Measurements from ENCODE around the gene OR4P4.

The OR4P4 gene

GRCh38 chr11:55634813-55635212 lies at the start of gene OR4P4:
Gene OR4P4 (plus strand): TSS chr11:55635113.
- DNase-seq (ENCODE audit: low spot score), result no peak

GRCh38 chr11:55607545-55607944 lies 27.4 kb upstream of the OR4P4 start, which contains the start of gene OR4C11:
Gene OR4C11 (minus strand): TSS chr11:55607645. CDS start chr11:55604373, 3,272 bp downstream.
- no peak for DNase-seq (ENCODE audit: low spot score)

DNA sequence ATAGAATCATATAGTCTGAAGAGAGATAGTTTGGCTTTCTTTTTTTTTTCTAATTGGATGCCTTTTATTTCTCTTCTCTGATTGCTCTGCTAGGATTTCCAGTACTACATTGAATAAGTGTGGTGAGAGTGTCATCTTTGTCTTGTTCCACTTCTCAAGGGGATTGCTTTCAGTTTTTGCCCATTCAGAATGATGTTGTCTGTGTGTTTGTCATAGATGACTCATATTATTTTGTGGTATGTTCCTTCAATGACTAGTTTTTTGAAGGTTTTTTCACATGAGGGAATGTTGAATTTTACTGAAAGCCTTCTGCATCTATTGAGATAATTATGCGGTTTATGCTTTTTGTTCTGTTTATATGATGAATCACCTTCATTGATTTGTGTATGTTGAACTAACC lies 10.4 kb upstream of the OR4P4 start:
- DNase-seq (ENCODE audit: low spot score), result no peak

DNA sequence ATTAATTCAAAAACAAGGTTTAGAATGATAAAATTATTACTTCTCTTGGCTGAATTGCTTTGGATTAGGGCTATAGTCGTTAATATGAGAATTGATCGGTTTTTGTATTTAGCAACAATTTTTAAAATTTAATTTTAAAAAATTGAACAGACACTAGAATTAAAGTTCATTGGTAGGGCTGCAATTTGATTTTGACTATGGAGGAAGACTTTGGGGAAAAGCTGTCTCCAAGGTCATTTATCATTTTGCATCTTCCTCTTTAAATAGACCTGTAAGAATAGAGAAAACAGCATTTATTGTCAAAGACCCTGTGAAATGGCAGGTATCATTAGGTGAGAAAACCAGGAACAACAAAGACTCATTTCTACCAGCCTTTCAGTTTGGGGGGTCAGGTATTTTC lies 13.1 kb downstream of the OR4P4 start, which contains the start of gene OR4S2:
Gene OR4S2 (plus strand): TSS at position 301 of the 400 bp plus-strand sequence. CDS start 2,577 bp downstream, outside the sequence.
- DNase-seq (ENCODE audit: low spot score), result no peak

GRCh38 chr11:55652560-55652959 lies 17.6 kb downstream of the OR4P4 start:
- DNase-seq (ENCODE audit: low spot score), result no peak

DNA sequence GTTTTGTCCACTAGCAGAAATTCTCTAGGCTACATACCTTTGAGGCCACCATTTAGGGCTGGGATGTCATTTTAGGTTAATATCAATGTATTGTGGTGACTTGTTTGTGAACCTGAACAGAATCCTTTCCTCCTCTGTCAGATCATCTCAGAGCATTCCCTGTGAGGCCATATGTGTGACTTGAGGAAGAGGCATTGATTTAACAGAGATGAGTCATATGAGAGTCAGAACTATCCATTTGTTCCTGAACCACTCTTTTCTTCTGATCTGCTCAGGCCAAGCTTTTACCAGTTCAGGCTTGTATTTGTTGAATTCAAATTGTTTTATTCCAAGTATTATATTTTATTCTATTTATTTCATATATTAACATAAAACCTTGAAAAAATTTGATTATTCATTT lies 20.2 kb downstream of the OR4P4 start:
- DNase-seq (ENCODE audit: low spot score), result no peak

DNA sequence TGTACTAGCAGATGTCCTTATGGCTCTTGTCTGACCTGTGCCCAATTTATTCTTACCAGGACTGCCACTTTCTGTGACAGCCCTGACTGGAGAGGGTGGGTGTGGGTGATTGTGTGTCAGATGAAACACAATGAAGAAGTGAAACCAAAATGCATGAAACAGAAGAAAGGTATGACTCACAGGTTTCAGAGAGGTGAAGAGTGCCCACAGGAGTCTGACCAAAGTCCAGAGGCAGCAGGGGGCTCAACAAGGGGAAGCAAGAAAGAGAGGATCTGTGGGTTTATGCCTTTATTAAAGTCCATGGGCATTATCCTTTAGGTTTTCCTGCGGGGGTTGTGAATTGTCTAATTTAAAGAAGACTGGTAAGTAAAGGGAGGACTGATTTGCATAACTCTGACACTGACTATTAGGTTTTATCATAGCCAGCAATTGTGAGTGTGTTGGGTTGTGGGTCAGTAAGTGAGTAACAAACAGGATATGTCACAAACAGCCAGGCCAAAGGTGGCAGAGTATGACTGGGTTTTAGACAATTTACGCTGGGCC lies 23.2 kb downstream of the OR4P4 start:
- DNase-seq (ENCODE audit: low spot score), result no peak

- DNase-seq (ENCODE audit: low spot score), result no peak
Observed at GRCh38 chr11:55658608-55659007, 23.7 kb downstream of the OR4P4 start.

GRCh38 chr11:55661901-55662300 lies 27.0 kb downstream of the OR4P4 start, which contains the start of gene OR4C6:
Gene OR4C6 (plus strand): TSS chr11:55662201. CDS start chr11:55665167, 2,966 bp downstream.
- DNase-seq (ENCODE audit: low spot score), result no peak

- no peak for DNase-seq (ENCODE audit: low spot score)
Observed at GRCh38 chr11:55669376-55669775, 34.5 kb downstream of the OR4P4 start.

GRCh38 chr11:55673860-55674259 lies 38.9 kb downstream of the OR4P4 start:
- DNase-seq (ENCODE audit: low spot score), result no peak

All from hematopoietic multipotent progenitor cell treated with erythropoietin and hydrocortisone succinate and interleukin-3 and kit ligand, for 15 days (in vitro differentiated cells).